GM21528 (cell line): ENCODE results near the gene ATP6AP2.
A peak's percentile ranks its signal among the peaks of the same experiment; 100 is the strongest.
"Not testable (repeated sequence)": the region's sequence is repeated elsewhere in the genome, so short reads cannot be mapped to it uniquely, and the experiment has no call there.

Experiments used
- ATAC-seq: cut with Tn5 transposase; IDR thresholded peaks from one replicate; pipeline ENCODE4 v1.9.1; 2021; ENCODE audit warnings: mild to moderate bottlenecking, moderate library complexity; ENCODE audit not compliant: unreplicated experiment, low FRiP score

The ATP6AP2 gene

DNA sequence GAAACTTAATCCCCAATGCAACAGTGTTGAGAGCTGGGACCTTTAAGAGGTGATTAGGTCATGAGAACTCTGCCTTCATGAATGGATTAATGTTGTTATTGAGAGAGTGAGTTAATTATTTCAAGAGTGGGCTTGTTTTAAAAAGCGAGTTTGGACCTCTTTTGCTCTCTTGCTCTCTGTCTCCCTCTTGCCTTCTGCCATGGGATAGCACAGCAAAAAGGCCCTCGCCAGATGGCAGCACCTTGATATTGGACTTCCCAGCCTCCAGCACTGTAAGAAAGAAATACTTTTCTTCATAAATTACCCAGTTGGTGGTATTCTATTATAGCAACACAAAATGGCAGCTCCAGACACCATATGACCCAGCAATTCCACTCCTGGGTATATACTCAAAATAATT is 7.0 kb upstream of the ATP6AP2 start:
- no peak for ATAC-seq

DNA sequence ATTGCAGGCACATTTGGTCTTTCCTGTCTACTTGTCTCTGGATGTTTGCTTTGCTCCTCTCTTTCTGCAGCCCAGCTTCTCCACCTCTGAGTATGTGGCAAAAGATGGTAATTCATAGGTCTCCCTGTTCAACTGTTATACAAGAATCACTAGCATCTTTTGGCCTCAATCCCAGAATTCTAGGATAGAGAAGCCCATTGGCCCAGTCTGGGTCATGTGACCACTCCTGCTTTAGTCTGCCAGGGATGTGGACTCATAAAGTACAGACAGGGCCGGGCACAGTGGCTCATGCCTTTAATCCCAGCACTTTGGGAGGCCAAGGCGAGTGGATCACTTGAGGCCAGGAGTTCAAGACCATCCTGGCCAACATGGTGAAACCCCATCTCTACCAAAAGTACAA is 5.4 kb upstream of the ATP6AP2 start:
- not testable (repeated sequence) for ATAC-seq

DNA sequence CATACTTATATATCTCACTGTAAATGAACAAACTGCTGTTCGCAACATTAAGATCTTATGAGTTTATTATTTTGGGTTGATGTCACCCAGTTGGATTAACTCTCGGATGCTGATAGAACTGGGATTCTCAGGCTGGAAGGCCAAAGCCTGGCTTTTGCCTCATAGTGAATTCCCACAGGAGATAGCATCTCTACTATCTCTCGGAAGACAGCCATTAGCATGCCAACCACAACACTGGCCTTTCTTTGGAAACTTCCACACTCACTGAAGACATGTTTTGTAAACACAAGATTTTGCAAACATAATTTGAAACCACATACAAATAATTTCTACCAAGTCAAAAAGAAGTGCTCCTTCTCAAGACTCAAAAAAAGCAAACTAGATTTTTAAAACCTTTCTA is 4.5 kb upstream of the ATP6AP2 start:
- ATAC-seq: no peak

DNA sequence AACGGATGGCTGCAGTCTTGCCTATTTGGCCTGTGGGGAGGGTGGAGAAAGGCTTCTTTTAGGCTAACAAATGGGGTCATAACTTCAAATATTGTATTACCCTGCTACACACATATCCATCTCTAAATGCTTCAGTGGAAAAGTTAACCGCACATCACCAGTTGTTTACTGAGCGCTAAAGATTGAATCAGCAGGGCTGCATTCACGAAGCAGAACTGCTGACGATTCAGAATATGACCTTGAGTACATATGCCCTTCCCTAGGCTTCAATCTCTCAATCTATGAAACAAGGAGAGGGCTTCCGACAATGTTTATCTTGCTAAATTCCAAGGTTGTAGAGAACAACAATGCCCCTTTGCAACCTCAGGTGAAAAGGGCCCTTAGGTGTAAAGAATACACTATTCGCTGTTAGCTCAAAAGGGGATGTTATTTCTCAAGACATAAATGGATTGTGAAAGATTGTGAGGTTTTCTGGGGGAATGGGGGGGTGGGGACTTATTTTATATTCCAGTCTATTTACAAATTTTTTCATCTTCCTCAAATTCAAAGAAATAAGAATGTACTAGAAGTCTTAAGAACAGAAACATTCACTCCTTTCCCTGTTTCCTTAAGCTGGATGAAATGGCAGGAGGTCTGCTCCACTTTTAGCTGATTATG is 2.6 kb upstream of the ATP6AP2 start:
- no peak for ATAC-seq

DNA sequence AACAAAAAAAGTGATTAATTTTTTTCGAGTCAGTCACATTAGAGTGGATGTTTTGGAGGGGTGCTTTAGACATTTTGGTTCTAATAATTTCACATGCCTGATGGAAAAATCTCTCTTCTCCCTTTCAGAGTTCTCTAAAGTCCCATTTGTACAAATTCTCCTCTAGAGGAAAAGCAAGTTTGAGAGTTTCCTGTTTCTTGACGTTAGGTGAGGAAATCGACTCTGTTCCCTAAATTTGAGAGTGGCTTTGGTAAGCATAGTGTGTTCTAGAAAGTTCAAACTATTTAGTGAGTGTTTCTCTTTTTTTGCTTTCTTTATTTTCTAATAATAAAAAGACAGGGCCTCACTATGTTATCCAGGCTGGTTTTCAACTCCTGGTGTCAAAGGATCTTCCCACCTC is 1.6 kb upstream of the ATP6AP2 start:
- no peak for ATAC-seq

DNA sequence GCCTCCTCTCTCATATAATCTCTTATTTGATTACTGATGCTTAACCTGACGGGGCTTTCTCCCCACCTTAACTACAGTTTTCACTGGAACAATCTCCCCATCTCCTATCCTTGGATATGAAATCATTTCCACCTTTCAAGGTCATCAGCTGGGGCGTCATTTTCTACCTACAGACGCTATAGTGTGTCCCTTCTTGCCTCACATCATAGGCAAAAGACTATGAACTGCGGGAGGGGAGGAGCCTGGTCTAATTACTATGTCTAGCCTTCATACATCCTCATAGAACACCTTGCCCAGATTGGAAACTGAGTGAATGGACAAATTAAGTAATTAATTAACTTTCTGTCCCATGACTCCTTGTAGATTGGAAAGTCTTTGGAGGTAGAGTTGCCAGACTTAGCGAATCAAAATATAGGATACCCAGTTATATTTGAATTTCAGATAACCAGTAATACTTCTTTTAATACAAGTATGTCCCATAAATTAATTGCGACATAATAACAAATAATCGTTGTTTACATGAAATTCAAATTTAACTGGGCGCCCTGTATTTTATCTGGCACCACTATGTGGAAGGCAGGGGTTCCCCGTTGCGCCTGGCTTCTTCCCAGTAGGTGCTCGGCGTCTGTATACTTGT is 752 bp upstream of the ATP6AP2 start:
- ATAC-seq: peak; percentile 52

DNA sequence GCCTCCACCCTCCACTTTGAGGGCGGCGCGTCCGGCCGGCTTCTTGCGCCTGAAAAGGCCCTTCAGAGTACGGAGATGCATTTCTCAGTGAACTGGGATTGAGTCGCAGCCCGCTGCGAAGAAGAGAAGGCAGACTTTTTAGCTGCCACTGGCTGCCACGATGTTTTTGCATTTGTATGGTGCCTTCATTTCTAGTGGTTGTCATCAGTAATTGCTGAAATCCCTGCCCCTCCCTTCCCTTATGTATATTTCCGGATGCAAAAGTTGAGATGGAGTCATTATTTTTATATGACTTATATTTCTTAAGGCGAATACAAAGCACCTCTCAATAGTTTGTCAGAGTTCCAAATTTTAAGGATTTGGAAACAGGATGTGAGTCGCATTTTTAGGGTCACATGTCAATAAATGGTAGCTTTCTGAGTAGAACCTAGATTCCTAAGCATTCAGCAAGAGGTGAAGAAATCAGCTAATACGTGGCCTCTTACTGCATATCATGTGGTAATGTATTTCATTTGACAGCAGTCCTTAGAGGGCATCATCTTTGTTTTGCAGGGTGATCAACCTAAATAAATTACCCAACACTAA is 658 bp downstream of the ATP6AP2 start:
- no peak for ATAC-seq

DNA sequence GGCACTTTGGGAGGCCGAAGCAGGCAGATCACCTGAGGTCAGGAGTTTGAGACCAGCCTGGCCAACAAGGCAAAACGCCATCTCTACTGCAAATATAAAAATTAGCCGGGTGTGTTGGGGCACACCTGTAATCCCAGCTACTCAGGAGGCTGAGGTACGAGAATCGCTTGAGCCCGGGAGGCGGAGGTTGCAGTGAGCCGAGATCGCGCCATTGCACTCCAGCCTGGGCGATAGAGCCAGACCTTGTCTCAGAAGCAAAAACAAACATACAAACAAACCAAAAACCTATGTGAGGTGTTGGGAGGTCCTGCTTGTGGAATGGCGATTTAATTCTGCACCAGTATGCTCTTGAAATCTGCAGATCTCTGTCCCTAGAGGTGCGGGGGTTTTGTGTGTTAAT is 1.4 kb downstream of the ATP6AP2 start:
- not testable (repeated sequence) for ATAC-seq

DNA sequence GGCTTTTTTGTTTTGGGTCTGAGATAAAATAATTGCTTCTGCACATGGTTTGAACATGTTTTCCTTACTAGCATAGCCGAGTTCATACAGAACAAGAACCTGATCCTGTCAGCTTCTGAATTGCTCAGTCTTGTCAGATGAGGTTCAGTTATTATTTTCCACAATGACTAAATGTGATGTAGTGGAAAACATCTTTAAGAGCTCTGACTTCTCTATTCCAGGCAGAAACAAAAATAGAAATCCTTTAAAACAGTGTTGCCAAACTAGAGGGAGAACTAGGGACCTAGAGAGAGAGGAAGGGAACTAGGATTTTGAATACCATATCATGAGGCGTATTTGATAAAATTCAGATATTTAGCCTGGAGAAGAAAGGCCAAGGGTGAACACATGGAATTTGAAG is 2.0 kb downstream of the ATP6AP2 start:
- ATAC-seq: no peak

DNA sequence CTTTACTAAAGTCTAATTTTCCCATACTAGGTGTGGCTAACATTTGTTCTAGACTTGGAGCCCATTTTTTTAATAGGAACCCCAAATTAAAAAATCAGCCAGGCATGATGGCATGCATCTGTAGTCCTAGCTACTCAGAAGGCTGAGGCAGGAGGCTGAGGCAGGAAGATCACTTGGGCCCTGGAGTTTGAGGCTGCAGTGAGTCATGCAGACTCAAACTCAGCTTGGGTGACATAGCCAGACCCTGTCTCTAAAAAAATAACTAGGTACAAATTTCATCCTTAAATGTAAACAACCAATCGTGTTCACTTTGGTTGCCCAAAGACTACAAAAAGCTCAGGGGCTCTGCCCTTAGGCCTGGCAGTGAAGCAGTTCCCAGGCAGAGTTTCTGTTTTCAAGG is 6.9 kb downstream of the ATP6AP2 start:
- ATAC-seq: not testable (repeated sequence)

DNA sequence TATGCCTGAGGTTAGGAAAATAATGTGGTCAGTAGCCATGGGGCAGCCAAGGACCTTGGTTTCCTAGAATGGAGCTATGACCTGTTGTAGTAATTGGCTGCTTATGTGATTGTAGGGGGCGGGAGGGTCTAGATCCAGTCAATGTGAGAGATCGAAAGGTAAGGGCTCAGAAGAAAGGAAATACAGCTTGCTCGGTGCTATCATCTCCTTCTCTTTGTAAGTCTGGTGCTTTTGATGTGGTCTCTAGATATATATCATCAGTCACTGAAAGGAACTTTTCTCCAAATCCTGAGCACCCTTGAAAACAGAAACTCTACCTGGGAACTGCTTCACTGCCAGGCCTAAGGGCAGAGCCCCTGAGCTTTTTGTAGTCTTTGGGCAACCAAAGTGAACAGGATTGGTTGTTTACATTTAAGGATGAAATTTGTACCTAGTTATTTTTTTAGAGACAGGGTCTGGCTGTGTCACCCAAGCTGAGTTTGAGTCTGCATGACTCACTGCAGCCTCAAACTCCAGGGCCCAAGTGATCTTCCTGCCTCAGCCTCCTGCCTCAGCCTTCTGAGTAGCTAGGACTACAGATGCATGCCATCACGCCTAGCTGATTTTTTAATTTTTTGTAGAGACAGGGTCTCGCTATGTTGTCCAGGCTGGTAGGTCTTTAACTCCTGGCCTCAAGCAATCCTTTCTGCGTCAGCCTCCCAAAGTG is 9.0 kb downstream of the ATP6AP2 start:
- ATAC-seq: not testable (repeated sequence)

DNA sequence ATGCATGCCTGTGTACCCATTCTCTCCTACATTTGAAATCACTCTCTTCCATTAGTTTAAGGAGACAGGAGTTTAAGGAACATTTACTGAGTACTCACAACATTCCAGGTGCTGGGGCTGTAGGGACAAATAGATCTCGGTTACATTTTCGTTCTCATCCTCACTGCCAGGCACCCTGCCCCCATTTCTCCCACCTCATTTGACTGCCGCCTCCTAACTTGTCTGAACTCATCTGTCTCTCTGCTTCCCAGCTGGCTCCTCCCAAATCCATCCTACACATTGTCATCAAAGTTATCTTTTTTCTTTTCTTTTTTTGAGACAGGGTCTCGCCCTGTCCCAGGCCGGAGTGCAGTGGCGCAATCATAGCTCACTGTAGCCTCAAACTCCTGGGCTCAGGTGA is 22.7 kb downstream of the ATP6AP2 start:
- no peak for ATAC-seq

DNA sequence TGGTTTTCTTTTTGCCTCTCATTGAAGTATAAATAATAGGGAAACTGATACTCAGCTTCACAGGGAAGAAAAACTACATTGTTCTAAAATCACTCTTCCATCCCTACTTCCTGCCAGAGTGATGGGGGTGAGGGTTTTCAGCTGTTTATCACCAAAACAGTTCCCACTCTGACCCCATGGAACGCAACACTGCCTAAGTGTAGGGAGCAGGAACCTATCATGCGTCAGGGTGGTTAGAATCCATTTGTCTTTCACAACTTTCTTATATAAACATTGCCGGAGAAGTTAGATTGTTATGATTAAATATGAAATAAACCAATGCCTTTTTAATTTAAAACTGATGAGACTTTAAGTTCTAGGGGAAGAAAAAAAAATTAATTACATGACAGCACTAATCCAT is 26.6 kb downstream of the ATP6AP2 start:
- no peak for ATAC-seq

DNA sequence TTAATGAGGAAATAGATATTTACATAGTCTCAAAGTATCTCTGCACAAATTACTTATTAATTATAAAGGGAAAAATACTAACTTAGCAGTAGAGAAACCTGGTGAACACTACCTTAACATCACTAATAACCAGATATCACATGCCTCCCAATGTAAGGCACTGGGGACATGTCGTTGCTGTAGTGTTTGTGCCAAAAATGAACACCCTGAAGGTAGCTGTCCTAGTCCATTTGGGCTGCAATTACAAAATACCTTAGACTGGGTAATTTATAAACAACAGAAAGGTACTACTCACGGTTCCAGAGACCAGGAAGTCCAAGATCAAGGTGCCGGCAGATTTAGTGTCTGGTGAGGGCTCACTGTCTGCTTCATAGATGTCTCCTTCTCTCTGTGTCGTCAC is 31.7 kb downstream of the ATP6AP2 start:
- no peak for ATAC-seq

DNA sequence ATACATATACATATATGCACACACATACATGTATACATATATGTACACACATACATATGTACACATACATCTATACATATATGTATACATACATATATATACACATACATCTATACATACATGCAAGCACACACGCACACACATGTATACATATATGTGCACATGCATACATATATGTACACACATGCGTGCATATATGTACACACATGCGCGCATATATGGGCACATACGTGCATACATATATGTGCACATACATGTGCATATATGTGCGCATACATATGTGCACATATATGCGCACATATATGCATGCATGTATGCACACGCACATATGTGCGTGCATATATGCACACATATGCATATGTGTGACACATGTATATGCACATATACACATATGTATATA is 35.2 kb downstream of the ATP6AP2 start:
- no peak for ATAC-seq

DNA sequence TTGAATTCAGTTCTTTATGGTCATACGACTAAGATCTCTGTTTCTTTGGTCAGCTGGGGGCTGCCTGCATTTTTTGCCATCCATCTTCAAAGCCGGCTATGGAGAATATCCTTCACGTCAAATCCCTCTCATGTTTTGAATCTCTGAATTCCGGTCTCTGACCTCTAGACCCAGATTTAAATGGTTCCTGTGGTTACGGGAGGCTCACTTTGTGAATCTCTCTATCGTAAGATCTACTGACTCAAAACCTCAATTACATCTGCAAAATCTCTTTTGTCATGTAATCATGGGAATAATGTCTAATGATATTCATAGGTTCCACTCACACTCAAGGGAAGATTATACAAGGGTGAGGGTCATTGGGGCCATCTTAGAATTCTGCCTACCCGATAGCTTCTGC is 36.8 kb downstream of the ATP6AP2 start:
- ATAC-seq: no peak

DNA sequence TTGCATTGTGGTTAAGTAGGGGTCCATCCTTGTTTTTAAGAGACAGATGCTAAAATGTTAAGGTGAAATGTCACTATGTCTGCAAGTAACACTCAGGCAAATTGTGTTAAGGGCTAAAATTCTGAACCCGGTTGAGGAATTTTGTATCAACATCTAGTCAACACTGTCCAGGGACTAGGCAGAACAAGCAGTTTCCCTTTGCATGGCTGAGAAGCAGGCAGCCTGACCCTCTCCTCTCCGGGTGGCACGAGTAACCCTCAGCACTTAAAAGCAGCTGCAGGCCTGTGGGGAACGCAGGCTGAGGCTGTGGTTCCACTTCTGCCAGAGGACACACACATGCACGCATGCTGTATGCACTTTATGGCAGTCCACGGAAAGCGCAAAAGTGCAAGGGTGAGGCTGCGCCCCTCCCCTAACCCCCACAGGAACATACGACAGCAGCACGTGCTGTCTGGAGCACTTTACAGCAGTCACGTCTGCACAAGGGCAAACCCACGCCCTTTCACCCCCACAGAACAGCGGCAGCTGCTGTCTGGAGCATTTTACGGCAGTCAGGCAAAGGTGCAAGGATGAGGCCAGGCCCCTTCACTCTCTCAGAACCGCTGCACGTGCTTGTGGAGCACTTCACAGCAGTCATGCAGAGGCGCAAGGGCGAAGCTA is 41.8 kb downstream of the ATP6AP2 start:
- ATAC-seq: no peak

DNA sequence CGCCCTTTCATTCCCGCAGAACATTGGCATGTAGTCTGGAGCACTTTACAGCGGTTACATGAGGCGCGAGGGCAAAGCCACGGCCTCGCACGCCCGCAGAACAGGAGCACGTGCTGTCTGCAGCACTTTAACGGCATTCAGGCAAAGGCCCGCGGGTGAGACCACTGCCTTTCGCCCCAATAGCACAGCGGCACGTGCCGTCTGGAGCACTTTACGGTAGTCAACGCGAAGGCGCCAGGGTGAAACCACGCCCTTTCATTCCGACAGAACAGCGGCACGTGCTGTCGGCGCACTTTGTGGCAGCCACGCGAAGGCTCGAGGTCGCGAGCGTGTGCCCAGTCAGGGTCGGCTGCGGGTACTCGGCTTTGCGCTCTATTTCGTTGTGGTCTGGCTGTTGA is 42.4 kb downstream of the ATP6AP2 start, which contains the start of gene MPC1L:
Gene MPC1L (plus strand): TSS at position 290 of the 398 bp plus-strand sequence. CDS start 138 bp downstream, outside the sequence.
- no peak for ATAC-seq

DNA sequence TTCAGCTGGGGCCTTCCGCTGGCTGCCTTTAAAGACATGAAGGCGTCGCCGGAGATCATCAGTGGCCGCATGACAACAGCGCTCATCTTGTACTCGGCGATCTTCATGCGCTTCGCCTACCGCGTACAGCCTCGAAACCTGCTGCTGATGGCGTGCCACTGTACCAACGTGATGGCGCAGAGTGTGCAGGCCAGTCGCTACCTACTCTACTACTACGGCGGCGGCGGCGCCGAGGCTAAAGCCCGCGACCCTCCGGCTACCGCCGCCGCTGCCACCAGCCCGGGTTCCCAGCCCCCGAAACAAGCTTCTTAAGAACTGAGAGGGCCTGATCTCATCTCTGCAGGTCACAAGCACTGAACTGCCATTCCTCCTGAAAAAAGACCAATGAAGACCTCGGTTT is 42.9 kb downstream of the ATP6AP2 start:
- ATAC-seq: no peak

DNA sequence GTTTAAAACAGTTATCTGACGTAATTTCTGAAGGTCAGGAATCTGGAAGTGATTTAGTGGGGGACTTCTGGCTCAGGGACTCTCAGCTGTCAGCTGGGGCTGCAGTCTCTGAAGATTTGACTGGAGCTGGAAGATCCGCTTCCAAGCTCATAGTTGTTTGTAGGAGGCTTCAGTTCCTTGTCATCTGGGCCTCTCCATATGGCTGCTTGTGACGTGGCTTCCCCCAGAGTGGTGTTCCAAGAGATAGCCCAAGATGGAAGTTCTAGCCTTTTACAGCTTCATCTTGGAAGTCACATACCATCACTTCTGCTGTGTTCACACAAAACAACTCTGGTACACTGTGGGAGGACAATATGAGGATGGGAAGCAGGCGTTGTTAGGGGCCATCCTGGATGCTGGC is 44.5 kb downstream of the ATP6AP2 start:
- no peak for ATAC-seq

DNA sequence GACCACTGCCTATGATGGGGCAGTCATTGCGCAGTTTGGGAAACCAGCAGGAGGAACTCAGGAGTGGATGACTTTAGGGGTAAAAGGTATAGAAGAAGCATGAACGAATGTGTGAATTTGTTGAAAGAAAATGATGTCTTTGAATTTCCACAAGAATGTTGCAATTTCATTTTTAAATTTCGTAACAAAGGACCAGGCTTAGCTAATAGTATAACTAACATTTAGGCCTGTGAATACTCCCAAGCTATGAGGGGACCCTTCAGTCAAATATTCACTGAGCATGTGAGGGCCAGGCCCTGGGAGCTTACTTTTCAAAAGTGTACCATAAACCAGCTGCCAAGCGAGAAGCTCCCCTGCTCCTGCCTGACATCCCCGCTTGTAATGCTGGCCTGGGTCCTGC is 47.7 kb downstream of the ATP6AP2 start:
- ATAC-seq: no peak
